ENCODE results near the gene MAML2. TPM values are rescaled to one million over a fixed set of nuclear protein-coding genes. Genes with fewer than 3 reads are reported as not detected.

Gene MAML2
- total and polyA plus RNA-seq, 4 donors, result 0.56 to 2.1 (median 1.4) TPM

- Histone ChIP-seq H3K9me3 (ENCODE audit: control insufficient read depth in 4 of 4, low read length in 3 of 4) (no peaks in the 10 kb centered on the region), H3K9ac (ENCODE audit: low read depth in 1 of 2, low read length in 2 of 2) (no peak overlapping the region), H3K27me3 (ENCODE audit: control insufficient read depth in 4 of 4, insufficient read depth in 4 of 4, low read length in 3 of 4) (no peaks in the 10 kb centered on the region), H3K36me3 (ENCODE audit: control insufficient read depth in 4 of 4, insufficient read depth in 3 of 4, low read depth in 1 of 4, low read length in 3 of 4) (no peaks in the 10 kb centered on the region), H3K4me3 (ENCODE audit: low read depth in 1 of 3, low read length in 3 of 3) (no peak overlapping the region), H3K27ac (ENCODE audit: low read depth in 1 of 2, low read length in 2 of 2) (no peak overlapping the region), H3K4me1 (ENCODE audit: control insufficient read depth in 4 of 4, insufficient read depth in 4 of 4, low read length in 3 of 4) (no peaks in the 10 kb centered on the region)
- DNase-seq (ENCODE audit: low spot score), result no peak
- 93% methylated on average over 2 of the region's 2 CpGs for WGBS
- TF ChIP-seq YY1 (IDR thresholded peaks at IDR 0.05) (no peak), RXRA (IDR thresholded peaks at IDR 0.05) (no peak), FOXA1 (IDR thresholded peaks at IDR 0.05) (no peak), MAX (IDR thresholded peaks at IDR 0.05) (no peak)
- TF ChIP-seq, protein P1, sequence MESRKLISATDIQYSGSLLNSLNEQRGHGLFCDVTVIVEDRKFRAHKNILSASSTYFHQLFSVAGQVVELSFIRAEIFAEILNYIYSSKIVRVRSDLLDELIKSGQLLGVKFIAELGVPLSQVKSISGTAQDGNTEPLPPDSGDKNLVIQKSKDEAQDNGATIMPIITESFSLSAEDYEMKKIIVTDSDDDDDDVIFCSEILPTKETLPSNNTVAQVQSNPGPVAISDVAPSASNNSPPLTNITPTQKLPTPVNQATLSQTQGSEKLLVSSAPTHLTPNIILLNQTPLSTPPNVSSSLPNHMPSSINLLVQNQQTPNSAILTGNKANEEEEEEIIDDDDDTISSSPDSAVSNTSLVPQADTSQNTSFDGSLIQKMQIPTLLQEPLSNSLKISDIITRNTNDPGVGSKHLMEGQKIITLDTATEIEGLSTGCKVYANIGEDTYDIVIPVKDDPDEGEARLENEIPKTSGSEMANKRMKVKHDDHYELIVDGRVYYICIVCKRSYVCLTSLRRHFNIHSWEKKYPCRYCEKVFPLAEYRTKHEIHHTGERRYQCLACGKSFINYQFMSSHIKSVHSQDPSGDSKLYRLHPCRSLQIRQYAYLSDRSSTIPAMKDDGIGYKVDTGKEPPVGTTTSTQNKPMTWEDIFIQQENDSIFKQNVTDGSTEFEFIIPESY (IDR thresholded peaks at IDR 0.05), result no peak
These were observed 340.7 kb downstream of the MAML2 start for GRCh38 chr11:96002339-96002738.

- no peak for DNase-seq (ENCODE audit: low spot score)
- no peak overlapping the region for H3K9ac ChIP-seq (ENCODE audit: low read depth in 1 of 2, low read length in 2 of 2)
- H3K36me3 ChIP-seq (ENCODE audit: control insufficient read depth in 4 of 4, insufficient read depth in 3 of 4, low read depth in 1 of 4, low read length in 3 of 4), result no peaks in the 10 kb centered on the region
- no peak overlapping the region for H3K4me3 ChIP-seq (ENCODE audit: low read depth in 1 of 3, low read length in 3 of 3)
- no peak overlapping the region for H3K27ac ChIP-seq (ENCODE audit: low read depth in 1 of 2, low read length in 2 of 2)
- no peaks in the 10 kb centered on the region for H3K27me3 ChIP-seq (ENCODE audit: control insufficient read depth in 4 of 4, insufficient read depth in 4 of 4, low read length in 3 of 4)
- WGBS, result 67% methylated on average over 5 of the region's 5 CpGs
- H3K9me3 ChIP-seq (ENCODE audit: control insufficient read depth in 4 of 4, low read length in 3 of 4), result no peaks in the 10 kb centered on the region
- TF ChIP-seq FOXA2 (IDR thresholded peaks at IDR 0.05), result no peak
- no peak for TF ChIP-seq YY1 (IDR thresholded peaks at IDR 0.05)
- TF ChIP-seq FOXA1 (IDR thresholded peaks at IDR 0.05), result no peak
- no peak for TF ChIP-seq SP1 (IDR thresholded peaks at IDR 0.05)
- TF ChIP-seq MAX (IDR thresholded peaks at IDR 0.05), result no peak
- TF ChIP-seq, protein P1 (IDR thresholded peaks at IDR 0.05), result no peak
- TF ChIP-seq, protein P2, sequence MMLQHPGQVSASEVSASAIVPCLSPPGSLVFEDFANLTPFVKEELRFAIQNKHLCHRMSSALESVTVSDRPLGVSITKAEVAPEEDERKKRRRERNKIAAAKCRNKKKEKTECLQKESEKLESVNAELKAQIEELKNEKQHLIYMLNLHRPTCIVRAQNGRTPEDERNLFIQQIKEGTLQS (IDR thresholded peaks at IDR 0.05), result no peak
- no peak for TF ChIP-seq EGR1 (IDR thresholded peaks at IDR 0.05; ENCODE audit: low read depth in 2 of 2)
- no peak for TF ChIP-seq RAD21 (IDR thresholded peaks at IDR 0.05)
- no peak for TF ChIP-seq NR2F2 (IDR thresholded peaks at IDR 0.05)
- TF ChIP-seq TAF1 (conservative IDR thresholded peaks at IDR 0.05), result no peak
- no peak for TF ChIP-seq HNF4G (IDR thresholded peaks at IDR 0.05)
- TF ChIP-seq, protein P3, sequence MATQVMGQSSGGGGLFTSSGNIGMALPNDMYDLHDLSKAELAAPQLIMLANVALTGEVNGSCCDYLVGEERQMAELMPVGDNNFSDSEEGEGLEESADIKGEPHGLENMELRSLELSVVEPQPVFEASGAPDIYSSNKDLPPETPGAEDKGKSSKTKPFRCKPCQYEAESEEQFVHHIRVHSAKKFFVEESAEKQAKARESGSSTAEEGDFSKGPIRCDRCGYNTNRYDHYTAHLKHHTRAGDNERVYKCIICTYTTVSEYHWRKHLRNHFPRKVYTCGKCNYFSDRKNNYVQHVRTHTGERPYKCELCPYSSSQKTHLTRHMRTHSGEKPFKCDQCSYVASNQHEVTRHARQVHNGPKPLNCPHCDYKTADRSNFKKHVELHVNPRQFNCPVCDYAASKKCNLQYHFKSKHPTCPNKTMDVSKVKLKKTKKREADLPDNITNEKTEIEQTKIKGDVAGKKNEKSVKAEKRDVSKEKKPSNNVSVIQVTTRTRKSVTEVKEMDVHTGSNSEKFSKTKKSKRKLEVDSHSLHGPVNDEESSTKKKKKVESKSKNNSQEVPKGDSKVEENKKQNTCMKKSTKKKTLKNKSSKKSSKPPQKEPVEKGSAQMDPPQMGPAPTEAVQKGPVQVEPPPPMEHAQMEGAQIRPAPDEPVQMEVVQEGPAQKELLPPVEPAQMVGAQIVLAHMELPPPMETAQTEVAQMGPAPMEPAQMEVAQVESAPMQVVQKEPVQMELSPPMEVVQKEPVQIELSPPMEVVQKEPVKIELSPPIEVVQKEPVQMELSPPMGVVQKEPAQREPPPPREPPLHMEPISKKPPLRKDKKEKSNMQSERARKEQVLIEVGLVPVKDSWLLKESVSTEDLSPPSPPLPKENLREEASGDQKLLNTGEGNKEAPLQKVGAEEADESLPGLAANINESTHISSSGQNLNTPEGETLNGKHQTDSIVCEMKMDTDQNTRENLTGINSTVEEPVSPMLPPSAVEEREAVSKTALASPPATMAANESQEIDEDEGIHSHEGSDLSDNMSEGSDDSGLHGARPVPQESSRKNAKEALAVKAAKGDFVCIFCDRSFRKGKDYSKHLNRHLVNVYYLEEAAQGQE (IDR thresholded peaks at IDR 0.05), result no peak
- TF ChIP-seq, protein P4, sequence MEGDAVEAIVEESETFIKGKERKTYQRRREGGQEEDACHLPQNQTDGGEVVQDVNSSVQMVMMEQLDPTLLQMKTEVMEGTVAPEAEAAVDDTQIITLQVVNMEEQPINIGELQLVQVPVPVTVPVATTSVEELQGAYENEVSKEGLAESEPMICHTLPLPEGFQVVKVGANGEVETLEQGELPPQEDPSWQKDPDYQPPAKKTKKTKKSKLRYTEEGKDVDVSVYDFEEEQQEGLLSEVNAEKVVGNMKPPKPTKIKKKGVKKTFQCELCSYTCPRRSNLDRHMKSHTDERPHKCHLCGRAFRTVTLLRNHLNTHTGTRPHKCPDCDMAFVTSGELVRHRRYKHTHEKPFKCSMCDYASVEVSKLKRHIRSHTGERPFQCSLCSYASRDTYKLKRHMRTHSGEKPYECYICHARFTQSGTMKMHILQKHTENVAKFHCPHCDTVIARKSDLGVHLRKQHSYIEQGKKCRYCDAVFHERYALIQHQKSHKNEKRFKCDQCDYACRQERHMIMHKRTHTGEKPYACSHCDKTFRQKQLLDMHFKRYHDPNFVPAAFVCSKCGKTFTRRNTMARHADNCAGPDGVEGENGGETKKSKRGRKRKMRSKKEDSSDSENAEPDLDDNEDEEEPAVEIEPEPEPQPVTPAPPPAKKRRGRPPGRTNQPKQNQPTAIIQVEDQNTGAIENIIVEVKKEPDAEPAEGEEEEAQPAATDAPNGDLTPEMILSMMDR (IDR thresholded peaks at IDR 0.05; ENCODE audit: low read depth, low read length, missing input control), result no peak
- no peaks in the 10 kb centered on the region for H3K4me1 ChIP-seq (ENCODE audit: control insufficient read depth in 4 of 4, insufficient read depth in 4 of 4, low read length in 3 of 4)
These were observed 342.0 kb downstream of the MAML2 start for GRCh38 chr11:96001037-96001436.

Measured in liver (tissue), 9 donors.